HG02763 (cell line): Measurements from ENCODE around the gene SLCO2B1.
"Not testable (repeated sequence)": the region's sequence is repeated elsewhere in the genome, so short reads cannot be mapped to it uniquely, and the experiment has no call there.

Source experiments
- ATAC-seq: cut with Tn5 transposase; IDR thresholded peaks from one replicate; pipeline ENCODE4 v1.9.1; 2021; ENCODE audit warnings: mild to moderate bottlenecking, moderate library complexity; ENCODE audit not compliant: unreplicated experiment

SLCO2B1 gene, protein sequence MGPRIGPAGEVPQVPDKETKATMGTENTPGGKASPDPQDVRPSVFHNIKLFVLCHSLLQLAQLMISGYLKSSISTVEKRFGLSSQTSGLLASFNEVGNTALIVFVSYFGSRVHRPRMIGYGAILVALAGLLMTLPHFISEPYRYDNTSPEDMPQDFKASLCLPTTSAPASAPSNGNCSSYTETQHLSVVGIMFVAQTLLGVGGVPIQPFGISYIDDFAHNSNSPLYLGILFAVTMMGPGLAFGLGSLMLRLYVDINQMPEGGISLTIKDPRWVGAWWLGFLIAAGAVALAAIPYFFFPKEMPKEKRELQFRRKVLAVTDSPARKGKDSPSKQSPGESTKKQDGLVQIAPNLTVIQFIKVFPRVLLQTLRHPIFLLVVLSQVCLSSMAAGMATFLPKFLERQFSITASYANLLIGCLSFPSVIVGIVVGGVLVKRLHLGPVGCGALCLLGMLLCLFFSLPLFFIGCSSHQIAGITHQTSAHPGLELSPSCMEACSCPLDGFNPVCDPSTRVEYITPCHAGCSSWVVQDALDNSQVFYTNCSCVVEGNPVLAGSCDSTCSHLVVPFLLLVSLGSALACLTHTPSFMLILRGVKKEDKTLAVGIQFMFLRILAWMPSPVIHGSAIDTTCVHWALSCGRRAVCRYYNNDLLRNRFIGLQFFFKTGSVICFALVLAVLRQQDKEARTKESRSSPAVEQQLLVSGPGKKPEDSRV

DNA sequence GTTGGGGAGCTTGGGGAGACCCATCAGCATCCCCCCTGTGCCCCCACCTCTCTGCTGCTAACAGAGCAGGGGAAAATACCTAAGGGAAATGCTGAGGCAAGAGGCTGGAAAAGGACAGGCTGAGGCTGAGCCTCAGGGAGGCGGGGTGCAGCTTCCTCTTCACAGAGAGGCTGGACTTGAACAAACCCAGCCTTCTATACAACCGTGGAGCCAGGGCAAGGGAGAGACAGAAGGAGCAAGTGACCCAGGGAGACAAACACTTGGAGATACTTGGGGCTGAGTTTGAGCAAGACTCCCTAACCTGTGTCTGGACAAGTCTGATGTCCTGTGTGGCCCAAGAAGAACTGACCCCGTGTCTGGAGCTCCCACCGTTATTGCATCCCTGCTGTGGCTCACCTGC is at the start of gene SLCO2B1:
SLCO2B1 (plus strand) TSS at position 229 of the 400 bp plus-strand sequence. CDS start 275 bp downstream, outside the sequence.
- ATAC-seq, result no peak

DNA sequence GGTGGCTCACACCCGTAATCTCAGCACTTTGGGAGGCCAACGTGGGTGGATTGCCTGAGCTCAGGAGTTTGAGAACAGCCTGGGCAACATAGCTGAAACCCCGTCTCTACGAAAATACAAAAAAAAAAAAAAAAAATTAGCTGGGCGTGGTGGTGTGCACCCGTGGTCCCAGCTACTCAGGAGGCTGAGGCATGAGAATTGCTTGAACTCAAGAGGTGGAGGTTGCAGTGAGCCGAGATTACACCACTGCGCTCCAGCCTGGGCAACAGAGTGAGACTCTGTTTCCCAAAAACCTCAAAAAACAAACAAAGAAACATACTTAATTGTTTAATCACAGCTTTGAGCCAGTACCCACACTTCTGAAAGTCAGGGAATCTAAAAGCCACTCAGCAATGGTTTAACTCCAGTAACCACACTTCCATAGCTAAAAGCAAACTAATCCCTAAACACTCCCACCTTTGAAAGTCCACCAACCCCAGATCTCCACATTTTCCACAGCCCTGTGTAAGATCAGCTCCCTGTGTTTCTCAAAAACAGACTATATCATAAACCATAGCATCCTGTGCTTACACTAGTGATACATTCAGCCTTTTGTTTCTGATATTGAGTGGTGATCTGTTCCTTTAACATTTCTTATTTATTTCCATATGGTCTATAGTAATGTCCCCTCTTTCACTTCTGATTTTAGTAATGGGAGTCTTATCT is 49.3 kb upstream of the SLCO2B1 start:
- no peak for ATAC-seq

DNA sequence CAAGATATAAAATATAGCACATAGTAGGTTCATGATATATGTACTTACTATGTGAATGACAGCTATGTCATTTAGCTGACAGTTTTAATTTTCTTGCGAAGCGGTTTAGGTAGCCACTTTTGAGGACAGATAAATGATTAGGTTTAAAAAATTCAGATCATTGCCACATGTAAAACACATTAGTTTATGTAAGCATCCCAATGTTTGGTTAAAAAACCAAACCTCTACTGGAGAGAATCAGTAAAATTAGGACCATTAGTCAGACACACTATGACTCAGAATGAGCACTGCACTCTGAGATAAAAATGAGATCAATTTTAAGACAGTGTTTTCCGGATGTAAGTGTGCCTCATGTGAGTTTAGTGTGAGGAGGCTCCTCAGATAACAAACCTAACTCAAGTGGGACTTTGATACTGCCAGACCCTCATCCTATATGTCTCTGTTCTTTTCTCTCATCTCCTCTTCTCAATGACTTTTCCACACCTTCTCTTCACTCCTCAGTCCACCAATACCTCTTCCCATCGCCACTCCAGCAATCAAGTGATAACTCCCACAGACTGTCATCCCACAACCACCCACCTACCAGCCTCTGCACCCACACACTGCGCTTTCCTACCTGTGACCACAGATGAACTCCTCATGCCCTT is 47.4 kb upstream of the SLCO2B1 start:
- ATAC-seq, result no peak

DNA sequence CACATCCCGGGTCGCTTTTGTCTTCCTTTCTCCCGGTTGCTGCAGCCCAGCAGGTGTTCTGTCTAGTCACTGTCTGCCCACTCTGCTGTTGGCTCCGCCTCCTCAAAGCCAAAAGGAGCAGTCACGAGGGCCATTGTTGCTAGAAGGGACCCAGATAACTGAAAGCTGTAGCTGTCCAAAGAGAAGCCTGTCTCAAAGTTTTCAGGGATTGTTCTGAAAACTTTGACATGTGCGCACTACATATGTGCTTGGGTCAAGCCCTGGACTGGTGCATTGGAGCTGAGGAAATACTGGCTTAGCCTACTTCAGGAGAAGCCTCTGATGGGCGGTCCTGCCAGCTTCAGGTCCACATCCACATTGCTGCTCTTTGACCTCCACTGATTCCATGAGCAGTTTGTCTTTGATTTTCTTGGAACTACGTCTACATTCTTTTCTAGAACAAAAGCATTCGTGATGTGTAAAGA is 45.4 kb upstream of the SLCO2B1 start:
- ATAC-seq, result no peak

DNA sequence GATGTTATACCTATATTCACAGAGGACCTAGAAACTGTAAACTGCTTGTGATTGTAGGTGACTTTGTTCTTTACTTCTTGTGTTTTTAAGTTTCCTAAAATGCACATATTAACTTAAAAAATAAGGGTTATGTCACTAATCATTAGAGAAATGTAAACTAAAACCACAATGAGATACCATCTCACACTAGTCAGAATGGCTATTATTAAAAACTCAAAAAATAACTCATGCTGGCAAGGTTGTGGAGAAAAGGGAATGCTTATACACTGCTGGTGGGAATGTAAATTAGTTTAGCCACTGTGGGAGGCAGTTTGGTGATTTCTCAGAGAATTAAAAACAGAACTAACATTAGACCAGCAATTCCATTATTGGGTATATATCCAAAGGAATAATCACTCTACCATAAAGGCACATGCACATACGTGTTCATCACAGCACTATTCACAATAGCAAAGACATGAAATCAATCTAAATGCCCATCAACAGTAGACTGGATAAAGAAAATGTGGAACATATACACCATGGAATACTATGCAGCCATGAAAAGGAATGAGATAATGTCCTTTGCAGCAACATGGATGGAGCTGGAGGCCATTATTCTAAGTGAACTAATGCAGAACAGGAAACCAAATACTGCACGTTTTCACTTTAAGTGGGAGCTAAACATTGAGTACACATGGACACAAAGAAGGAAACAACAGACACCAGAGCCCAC is 44.8 kb upstream of the SLCO2B1 start:
- ATAC-seq, result not testable (repeated sequence)

DNA sequence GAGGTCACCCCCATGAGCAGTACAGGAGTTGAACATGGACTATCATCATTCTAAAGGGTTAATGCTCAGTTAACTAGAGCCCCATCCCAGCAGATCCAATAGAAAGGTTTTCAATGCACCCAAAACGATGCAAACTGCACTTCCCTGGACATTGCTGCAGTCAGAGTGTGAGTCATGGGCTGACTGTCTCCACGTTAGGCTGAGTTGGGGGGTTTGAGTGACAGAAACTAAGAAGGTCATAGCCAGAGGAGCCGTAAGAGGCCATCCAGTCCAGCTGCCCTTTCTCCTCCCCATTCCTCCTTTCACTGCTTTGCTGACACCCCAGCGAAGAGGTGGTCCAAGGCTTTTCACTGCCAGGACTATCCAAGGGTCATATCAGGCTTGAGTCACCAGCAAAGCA is 43.7 kb upstream of the SLCO2B1 start:
- no peak for ATAC-seq

DNA sequence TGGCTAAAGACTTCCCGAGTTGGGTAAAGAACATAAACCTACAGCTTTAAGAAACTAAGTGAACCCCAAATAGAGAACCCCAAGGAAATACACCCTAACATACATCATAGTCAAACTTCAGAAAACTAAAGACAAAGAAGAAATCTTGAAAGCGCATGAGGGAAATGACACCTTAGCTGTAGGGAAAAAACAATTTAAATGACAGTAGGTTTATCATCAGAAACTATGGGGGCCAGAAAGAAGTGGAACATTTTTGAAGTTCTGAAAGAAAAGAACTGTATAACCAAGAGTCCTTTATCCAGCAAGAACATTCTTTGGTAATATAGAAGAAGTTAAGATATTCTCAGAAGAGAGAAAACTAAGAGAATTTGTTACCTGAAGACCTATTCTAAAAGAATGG is 38.7 kb upstream of the SLCO2B1 start:
- ATAC-seq, result no peak

DNA sequence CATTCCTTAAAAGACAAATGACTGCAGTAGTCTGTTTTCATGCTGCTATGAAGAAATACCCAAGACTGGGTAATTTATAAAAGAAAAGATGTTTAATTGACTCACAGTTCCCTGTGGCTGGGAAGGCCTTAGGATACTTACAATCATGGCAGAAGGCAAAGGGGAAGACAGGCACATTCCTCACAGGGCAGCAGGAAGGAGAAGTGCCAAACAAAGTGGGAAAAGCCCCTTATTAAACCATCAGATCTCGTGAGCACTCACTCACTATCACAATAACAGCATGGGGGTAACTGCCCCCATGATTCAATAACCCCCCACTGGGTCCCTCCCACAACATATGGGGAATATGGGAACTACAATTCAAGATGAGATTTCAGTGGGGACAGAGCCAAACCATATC is 37.9 kb upstream of the SLCO2B1 start:
- ATAC-seq, result no peak

DNA sequence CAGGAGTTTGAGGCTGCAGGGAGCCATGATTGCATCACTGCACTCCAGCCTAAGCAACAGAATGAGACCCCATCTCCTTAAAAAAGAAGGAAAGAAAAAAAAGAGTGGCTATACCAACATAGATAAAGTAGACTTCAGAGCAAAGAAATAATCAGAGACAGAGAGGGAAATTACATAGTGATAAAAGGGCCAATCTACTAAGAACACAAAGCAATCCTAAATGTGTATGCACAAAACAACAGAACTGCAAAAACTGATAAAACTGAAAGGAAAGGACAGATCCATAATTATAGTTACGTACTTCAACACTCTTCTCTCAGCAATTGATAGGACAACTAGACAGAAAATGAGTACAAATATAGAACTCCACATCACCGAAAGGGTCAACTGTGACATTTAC is 36.4 kb upstream of the SLCO2B1 start:
- no peak for ATAC-seq

DNA sequence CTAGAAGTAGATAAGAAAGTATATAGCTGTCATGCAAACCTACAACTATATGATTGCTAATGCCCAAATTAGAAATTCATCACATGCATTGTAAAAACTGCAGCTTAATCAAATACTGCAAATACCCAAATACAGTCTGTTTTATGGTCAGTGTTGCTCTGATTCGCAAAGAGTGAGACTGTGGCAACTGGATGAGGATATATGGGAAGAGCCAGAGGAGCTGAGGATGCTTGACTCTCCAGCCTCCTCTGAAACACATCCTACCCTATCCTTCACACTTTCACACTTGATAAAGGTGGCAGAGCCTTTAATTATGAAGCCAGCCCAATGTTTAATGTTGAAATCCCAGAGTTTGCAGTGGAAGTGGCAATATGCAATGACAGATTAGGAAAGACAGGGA is 32.3 kb upstream of the SLCO2B1 start:
- ATAC-seq, result no peak

DNA sequence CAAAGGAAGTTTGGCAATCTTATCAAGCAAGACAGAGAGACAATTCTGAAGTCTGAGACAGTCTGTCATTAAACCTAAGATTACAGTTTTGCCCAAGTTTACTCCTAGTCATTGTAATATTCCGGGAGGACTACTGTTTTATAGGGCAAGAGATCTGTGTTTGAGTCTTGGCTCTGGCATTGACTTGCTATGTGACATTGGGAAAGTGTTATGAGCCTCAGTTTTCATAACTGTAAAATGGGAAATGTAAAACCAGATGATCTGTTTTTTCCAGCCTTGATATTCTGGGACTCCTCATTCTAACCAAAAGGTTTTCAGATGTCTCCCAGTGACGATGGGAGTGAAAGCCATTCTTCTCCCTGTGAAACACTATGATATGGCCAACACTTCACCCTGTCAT is 24.3 kb upstream of the SLCO2B1 start:
- no peak for ATAC-seq

DNA sequence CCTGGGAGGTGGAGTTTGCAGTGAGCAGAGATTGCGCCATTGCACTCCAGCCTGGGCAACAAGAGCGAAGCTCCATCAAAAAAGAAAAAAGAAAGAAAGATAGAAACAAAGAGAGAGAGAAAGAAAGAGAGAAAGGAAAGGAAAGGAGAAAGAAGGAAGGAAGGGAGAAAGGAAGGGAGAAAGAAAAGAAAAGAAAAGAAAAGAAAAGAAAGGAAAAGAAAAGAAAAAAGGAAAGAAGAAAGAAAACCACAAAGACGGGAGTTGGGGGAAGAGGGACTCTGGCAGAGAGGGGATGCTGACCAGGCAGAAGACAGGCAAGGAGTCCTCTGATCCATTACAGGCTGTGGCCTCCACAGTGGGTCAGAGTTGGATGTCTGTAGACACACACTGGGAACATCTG is 18.8 kb upstream of the SLCO2B1 start:
- ATAC-seq, result no peak

DNA sequence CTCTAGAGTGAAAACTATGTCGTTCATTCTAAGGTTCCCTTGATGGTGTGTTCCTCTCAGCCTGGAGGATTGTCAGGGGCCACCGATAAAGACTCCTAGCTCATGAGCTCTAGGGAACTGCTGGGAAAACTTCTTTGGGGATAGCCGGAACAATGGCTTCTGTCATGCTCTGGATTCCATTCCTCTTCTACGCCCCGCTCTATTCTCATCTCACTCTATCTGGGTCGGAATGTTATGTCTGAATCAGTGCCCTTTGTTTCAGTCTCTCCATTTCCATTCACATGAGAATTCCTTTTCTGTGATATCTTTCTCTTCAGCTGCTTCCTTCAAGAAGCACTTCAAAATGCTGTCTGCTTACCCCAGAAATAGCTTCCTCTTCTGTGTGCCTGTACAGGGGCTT is 16.9 kb upstream of the SLCO2B1 start:
- ATAC-seq, result no peak

DNA sequence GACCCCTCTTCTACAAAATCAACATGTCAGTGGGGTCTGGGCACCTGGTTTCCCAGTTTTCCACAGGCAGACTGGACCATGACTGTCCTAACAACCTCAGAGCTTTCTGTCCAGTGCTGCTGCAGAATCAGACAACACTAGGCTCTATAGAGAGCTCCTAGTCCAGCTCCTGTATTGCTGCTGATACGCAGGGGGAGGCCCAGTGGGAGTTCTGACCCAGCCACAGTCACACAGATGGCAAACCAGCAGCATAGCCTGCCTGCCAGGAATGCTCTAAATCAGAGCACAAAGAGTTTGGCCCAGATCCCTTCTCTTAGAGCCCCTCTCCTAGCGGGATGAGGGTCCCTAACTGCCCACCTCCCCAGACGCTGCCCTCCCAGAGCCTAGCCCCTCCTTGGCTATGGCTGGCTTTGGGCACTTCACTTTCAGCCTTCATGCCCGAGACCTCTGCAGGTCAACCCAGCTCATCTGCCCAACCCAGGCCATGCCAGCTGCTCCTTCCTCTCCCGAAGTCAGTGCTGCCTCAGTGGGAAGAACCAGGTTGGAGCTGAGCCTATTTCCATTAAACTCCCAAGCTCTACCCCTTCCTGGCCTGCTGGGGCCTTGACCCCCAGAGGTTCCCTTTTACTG is 15.8 kb upstream of the SLCO2B1 start:
- no peak for ATAC-seq

DNA sequence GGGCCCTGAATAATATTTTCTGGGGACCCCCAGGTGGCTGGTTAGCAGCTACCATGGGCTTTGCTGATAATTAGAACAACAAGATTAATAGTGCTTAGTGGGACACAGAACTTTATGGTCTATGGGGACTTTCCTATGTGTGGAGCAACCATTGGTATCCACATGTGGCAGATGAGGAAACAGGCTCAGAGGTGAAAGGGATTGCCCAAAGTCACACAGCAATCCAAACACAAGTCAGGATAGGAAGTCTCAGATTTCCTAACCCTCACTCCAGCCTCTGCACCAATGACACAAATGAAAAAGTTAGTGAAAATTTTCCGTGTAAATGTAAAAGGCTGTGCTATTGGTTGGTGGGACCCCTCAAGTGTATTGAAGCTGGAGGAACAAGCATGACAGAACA is 15.3 kb upstream of the SLCO2B1 start:
- ATAC-seq, result no peak

DNA sequence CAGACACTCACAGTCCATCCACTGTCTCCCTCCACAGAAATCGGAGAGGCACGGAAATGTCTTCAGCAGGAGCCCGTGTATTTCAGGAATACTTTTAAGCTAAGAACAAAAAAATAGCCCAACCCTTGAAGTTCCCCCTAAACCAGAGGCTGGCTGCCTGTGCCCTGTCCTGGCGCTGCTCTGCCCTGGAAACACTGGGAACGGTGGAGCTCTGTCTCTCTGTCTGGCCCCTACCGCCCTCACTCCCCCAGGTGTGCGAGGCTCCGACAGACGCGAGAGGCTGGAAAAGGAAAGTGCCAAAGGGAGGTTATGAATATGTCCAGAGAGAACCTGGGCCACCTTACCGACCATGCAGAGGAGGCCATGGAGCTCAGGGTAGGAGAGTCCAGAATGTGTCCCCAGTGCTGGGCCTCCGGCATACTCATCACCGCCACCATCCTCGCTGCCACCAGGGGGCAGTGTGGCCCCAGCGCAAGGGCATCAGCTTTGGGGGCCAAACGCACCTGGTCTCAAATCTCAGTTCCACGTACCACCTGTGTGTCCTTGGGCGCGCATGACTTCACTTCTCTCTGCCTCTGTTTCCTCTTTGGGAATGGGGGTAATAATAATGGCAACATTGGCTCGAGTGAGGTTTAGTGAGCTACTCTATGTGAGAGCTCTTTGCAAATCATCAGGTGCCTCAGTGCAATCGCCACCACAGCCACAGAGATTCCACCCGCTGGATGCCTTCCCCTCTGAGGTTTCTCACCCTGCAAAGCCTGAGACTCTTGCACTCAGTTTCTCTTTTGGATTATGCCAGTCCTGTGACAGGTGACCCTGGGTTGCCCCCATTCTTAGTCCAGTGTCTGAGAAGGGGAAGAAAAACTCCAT is 10.4 kb upstream of the SLCO2B1 start:
- no peak for ATAC-seq

DNA sequence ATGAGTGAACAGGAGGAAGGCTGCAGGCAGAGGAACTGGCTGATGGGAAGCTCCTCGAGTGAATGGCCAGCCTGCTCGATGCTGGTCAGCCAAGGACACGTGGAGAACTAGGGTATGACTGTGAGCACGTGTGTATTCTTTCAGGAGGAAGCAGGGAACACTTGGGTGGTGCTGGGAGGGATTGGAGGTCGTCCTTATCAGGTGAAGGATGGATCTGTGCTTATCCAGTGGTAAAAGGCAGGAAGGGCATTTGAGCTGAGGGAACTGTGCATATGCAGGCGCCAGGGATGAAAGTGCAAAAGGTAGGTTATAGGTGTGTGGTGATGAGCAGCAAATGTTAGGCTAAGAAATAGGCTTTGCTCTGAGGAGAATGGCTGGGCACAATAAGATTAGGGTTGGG is 9.7 kb upstream of the SLCO2B1 start:
- ATAC-seq, result no peak

DNA sequence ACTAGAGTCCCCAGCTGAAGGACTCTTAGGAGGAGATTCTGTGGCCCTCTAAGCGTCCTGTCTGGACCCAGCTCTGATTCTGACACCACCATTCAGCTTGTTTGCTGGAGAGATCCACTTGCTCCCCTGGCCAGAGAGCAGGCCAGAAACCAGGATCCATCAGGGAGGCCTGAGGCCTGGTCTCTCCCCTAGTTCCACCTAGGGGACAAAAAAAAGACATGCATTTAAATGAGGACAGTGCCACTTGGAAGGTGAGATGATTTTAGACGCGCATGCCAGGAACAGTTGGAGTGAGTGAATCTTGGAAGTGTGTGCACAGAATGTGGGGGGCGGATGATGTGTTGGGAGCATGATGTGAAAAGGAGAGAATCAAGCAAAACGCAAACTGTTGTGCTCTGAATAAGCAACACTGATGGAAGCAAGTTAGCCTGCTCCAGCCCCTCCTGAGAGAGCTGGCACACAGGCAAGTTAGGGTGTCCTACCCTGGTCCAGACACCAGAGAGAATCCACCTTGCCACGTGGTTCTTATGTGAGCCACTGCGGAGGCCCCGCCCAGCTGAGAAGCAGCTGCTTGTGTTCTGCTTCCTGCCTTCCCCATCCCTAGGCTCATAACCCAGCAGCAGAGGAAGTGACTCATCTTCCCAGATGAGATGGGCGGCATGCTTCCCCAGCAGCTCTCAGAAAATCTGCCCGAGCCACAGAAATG is 8.0 kb upstream of the SLCO2B1 start:
- peak; percentile 45 for ATAC-seq

DNA sequence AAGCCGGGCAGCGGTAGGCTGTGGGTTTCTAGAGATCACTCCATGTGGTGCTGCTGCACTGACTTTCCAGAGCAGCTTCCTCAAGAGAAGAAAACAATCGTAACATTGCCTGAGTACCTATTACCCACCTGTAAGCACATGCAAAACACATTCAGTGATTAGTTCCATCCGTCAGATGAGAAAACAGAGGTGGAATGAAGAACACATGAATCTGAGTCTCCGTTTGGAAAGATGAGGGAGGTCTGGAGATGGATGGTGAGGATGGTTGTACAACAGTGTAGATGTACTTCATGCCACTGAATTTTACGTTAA is 7.5 kb upstream of the SLCO2B1 start:
- ATAC-seq, result no peak
